Esophagus muscularis mucosa (tissue), 4 donors: ENCODE data around the gene SPHKAP. TPM values are rescaled to one million over a fixed set of nuclear protein-coding genes. Genes with fewer than 3 reads are reported as not detected.
"Not testable (repeated sequence)": the region's sequence is repeated elsewhere in the genome, so short reads cannot be mapped to it uniquely, and the experiment has no call there.

ENCODE experiments used
- DNase-seq: peaks from one replicate; pipeline ENCODE4 v3.0.0-alpha.2; 2017; ENCODE audit errors: extremely low spot score
- H3K27ac ChIP-seq, 4 donors: fragments of 200-600 bp; sonication (generic); replicated peaks in 1 of 4; 1 replicate in 3 of 4; 2 replicates in 1 of 4; pipeline ENCODE4 v1.5.1; 2016 to 2019; ENCODE audit warnings: mild to moderate bottlenecking in 1 of 4
- H3K27me3 ChIP-seq, 4 donors: fragments of 200-600 bp; sonication (generic); one replicate each; pipeline versions ENCODE4 v1.5.1 to v1.6.0; 2016 to 2019
- H3K36me3 ChIP-seq, 4 donors: fragments of 200-600 bp; sonication (generic); one replicate each; pipeline ENCODE4 v1.5.1; 2016 to 2019
- H3K4me1 ChIP-seq, 4 donors: fragments of 200-600 bp; sonication (generic); one replicate each; pipeline ENCODE4 v1.5.1; 2016 to 2019
- H3K4me3 ChIP-seq, 4 donors: fragments of 200-600 bp; sonication (generic); 1 replicate in 2 of 4; 2 replicates in 2 of 4; pipeline ENCODE4 v1.5.1; 2016 to 2019; ENCODE audit warnings: mild to moderate bottlenecking in 4 of 4, moderate library complexity in 1 of 4
- H3K9me3 ChIP-seq, 4 donors: fragments of 200-600 bp; sonication (generic); 1 replicate in 3 of 4; 2 replicates in 1 of 4; pipeline ENCODE4 v1.5.1; 2016 to 2019
- CTCF ChIP-seq, 3 experiments: fragments of 200-600 bp in 2 of 3; fragments of 450-650 bp in 1 of 3; sonication (generic) in 2 of 3; IDR thresholded peaks; one replicate each; pipeline ENCODE4 v1.5.1; 2017 to 2019; ENCODE audit warnings: antibody characterized with exemption in 3 of 3, mild to moderate bottlenecking in 2 of 3, moderate library complexity in 1 of 3
- EP300 ChIP-seq: sonication (generic); formaldehyde crosslinking; IDR thresholded peaks from one replicate; pipeline ENCODE4 v1.6.1; 2017; ENCODE audit warnings: antibody characterized with exemption
- POLR2A ChIP-seq: fragments of 450-650 bp; IDR thresholded peaks from one replicate; pipeline ENCODE4 v1.6.1; 2017; ENCODE audit warnings: antibody characterized with exemption, moderate library complexity, mild to moderate bottlenecking, low read depth
- POLR2AphosphoS5 ChIP-seq, 2 donors: sonication (generic); formaldehyde crosslinking; IDR thresholded peaks; one replicate each; pipeline ENCODE4 v1.6.1; 2017; ENCODE audit warnings: antibody characterized with exemption in 2 of 2
- WGBS: methylation state at CpG from one replicate; pipeline ENCODE4 v1.1.5; 2018; 5-methylcytosine and 5-hydroxymethylcytosine counted together
- intact Hi-C: fragments of 100-400 bp; cut with DNase I; formaldehyde crosslinking; loops from one replicate; pipeline ENCODE4 v1.15.1; 2023
- total RNA-seq, 4 donors: library from RNA; depleted of rRNA; stranded (reverse); fragments of >200 nt; gene quantifications; one replicate each; pipeline versions ENCODE4 v1.1.0 to v1.2.1, GENCODE V29; 2016

Gene SPHKAP
- total RNA-seq, 4 donors from 2014 or later, result 0.40 to 0.83 (median 0.47) TPM

GRCh38 chr2:228084717-228085116 is 96.8 kb downstream of the SPHKAP start:
- no peak for TF ChIP-seq CTCF (IDR thresholded peaks at IDR 0.05)
- TF ChIP-seq EP300, result no peak
- TF ChIP-seq POLR2AphosphoS5 (IDR thresholded peaks at IDR 0.05), result no peak
- no peak for TF ChIP-seq POLR2A
- H3K4me1 ChIP-seq, result no peaks in the 10 kb centered on the region
- H3K27ac ChIP-seq, result no peak overlapping the region
- 19% methylated on average over 2 of the region's 2 CpGs for WGBS
- DNase-seq, result no peak
- peaks cover 0 to 10% (median 4%) of the 10 kb centered on the region in 4 donors for H3K9me3 ChIP-seq
- H3K27me3 ChIP-seq, result no peaks in the 10 kb centered on the region
- no peaks in the 10 kb centered on the region for H3K36me3 ChIP-seq
- intact Hi-C loops, result no loop called here
- no peak overlapping the region for H3K4me3 ChIP-seq

- 92% methylated on average over 2 of the region's 2 CpGs for WGBS
Observed at GRCh38 chr2:228083131-228083530, 98.4 kb downstream of the SPHKAP start.

GRCh38 chr2:228082571-228082970 is 98.9 kb downstream of the SPHKAP start:
- Histone ChIP-seq H3K27ac (no peak overlapping the region), H3K9me3 (no peaks in the 10 kb centered on the region), H3K4me3 (no peak overlapping the region), H3K4me1 (no peaks in the 10 kb centered on the region), H3K27me3 (no peaks in the 10 kb centered on the region), H3K36me3 (no peaks in the 10 kb centered on the region)
- 68% methylated on average over 3 of the region's 3 CpGs for WGBS
- no peak for DNase-seq
- TF ChIP-seq POLR2AphosphoS5 (IDR thresholded peaks at IDR 0.05) (no peak), POLR2A (no peak), CTCF (IDR thresholded peaks at IDR 0.05) (no peak), EP300 (no peak)
- intact Hi-C loops, result no loop called here

More at GRCh38 chr2:228083131-228083530, 98.4 kb downstream of the SPHKAP start:
- Histone ChIP-seq H3K27me3 (no peaks in the 10 kb centered on the region), H3K4me3 (no peak overlapping the region), H3K36me3 (no peaks in the 10 kb centered on the region), H3K9me3 (no peaks in the 10 kb centered on the region), H3K27ac (no peak overlapping the region), H3K4me1 (no peaks in the 10 kb centered on the region)
- intact Hi-C loops, result no loop called here
- TF ChIP-seq CTCF (IDR thresholded peaks at IDR 0.05) (no peak), EP300 (no peak), POLR2AphosphoS5 (IDR thresholded peaks at IDR 0.05) (no peak), POLR2A (no peak)
- no peak for DNase-seq

GRCh38 chr2:228079194-228079593 is 102.3 kb downstream of the SPHKAP start:
- H3K4me3 ChIP-seq, result no peak overlapping the region
- no peaks in the 10 kb centered on the region for H3K9me3 ChIP-seq
- intact Hi-C loops, result no loop called here
- 90% methylated on average over 3 of the region's 3 CpGs for WGBS
- no peak overlapping the region for H3K27ac ChIP-seq
- no peaks in the 10 kb centered on the region for H3K4me1 ChIP-seq
- no peaks in the 10 kb centered on the region for H3K27me3 ChIP-seq
- TF ChIP-seq CTCF (IDR thresholded peaks at IDR 0.05) (no peak), POLR2A (no peak), EP300 (no peak), POLR2AphosphoS5 (IDR thresholded peaks at IDR 0.05) (no peak)
- H3K36me3 ChIP-seq, result no peaks in the 10 kb centered on the region
- no peak for DNase-seq

GRCh38 chr2:228076695-228077094 is 104.8 kb downstream of the SPHKAP start:
- H3K27ac ChIP-seq, H3K4me1 ChIP-seq, H3K36me3 ChIP-seq, intact Hi-C loops, H3K4me3 ChIP-seq, DNase-seq, H3K27me3 ChIP-seq, H3K9me3 ChIP-seq: not testable (repeated sequence)
- 30% methylated on average over 1 of the region's 1 CpG for WGBS
